HG03196 (cell line): ENCODE measurements around the gene YTHDC2.
A peak's percentile ranks its signal among the peaks of the same experiment; 100 is the strongest.
"Not testable (repeated sequence)": the region's sequence is repeated elsewhere in the genome, so short reads cannot be mapped to it uniquely, and the experiment has no call there.

Experiments used
- ATAC-seq: cut with Tn5 transposase; IDR thresholded peaks from one replicate; pipeline ENCODE4 v1.9.1; 2021; ENCODE audit not compliant: unreplicated experiment

Gene YTHDC2

DNA sequence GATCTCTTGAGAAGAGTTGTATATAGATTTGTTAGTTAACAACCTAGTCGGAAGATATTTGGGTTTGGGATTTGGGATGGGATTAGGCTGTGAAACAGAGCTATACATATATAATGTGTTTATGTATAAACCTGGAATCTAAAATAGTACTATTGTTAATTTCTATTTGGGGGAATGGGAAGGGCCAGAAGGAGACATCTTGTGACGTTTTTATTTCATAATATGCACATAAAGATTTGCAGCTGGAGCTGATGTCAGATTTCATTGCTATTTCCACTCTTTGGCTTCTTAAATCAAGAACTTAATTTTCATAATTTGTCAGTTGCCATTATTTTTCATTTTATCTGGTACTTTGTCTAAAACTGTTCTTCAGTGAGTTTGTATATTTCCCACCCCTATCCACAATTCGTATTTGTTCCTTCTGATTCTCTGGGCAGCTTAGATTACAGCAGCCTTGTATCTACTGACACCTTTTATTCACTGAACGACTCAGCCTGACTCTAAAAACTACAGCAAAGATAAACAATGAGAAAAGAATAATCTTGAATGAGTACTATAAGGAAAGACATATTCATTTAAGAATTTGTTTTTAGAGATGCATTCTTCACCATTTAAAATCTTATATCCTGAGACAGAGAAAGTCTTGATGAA, 86.9 kb downstream of the YTHDC2 start:
- no peak for ATAC-seq

DNA sequence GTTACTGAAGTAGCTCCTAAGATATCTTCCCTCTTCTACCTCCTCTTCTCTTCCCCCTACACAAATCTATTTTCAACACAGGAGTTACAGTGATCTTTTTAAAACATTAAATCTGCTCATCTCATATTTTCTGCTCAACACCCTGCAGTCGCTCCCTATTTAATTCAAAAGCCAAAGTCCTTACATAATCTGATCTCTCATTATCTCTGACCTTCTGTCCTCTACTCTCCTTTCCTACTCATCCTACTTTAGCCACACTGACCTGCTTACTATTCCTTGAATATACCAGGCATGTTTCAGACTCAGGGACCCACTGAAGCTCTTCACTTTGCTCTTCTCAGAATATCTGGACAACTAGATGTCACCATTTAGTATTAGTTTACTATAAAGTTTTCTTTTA, 87.9 kb downstream of the YTHDC2 start:
- no peak for ATAC-seq

DNA sequence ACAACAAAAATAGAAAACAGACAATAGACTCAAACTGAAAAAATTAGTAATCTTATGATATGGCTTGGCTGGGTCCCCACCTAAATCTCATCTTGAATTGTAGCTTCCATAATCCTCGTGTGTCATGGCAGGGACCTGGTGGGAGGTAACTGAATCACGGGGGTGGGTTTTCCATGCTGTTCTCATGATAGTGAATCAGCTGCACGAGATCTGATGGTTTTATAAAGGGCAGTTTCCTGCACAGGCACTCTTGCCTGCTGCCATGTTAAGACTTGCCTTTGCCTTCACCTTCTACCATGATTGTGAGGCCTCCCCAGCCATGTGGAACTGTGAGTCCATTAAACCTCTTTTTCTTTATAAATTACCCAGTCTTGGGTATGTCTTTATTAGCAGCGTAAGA, 89.8 kb downstream of the YTHDC2 start:
- ATAC-seq = not testable (repeated sequence)

DNA sequence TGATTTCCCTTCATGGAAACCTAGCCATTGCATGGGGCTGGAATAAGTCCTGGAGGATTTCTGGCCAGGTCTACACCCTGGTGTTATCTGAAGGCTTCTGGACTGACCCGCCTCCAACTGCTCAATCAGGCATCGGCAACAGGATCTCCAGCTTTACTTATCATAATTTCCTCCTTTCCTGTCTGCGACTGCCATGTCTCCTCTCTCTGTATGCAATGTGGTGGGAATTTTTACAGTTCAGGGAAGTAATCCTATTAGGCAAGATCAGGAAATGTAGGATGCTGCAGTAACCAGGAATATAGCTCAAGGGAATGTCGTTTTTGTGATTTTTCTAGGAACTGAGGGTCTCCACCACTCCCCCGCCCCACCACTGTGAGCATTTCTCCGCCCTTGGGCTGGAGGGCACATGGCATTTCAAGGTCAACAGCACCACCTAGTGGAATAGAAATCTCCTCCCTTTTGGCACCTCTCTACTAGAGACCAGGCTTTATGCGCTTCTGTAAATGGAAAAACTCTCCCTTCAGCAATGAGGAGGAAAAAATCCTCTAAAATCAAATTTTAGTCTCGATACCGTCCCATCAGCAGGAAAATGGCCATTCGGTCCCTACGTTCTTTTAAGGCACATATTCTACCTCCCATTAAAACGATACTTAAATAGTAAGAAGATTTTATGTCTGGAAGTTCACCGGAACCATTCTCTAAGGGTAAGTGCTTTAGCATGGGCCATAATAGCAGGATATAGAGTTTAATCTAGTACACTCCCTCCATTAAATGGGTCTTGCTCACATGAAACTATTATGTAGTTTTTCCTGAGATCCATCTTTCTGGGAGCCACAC, 93.0 kb downstream of the YTHDC2 start:
- ATAC-seq = peak; percentile 94

DNA sequence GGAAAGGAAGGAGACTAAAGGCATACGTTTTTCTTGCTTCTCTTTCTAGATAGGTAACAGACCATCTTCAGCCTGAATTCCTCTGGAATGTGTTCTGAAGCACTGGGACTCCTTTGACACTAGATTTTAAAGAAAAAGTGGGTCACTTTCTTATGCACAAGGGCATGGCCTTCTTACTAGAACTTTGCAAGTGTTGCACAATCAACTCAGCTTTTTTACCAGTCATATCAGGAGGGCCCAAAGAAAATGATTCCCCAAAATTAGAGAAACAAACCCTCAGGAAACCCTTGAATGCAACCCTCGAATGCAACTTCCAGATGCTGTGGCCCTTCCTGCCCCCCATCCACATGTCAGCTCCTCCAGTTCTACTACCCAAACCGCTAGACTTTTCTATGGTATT, 93.9 kb downstream of the YTHDC2 start:
- ATAC-seq = no peak

DNA sequence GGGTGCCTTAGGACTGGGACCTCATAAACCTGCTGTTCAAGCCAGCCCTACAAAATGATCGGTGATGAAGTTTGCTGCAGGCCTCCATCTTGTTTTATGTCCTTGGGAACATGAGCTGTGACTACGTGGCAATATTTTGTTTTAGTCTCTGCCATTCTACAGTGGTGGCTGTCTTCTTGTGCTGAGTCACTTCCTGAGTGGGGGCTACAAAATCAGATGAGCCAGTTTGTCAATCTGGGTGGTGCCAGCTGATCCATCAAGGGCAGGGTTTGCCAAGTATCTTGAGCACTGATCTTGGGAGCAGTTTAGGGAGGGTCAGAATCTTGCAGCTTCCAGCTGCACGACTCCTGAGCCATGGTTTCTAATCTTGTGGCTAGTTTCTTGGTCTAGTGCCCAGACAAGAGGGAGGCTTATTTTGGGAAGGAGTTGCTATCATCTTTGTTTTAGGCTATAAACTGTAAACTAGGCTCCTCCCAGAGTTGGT, 94.7 kb downstream of the YTHDC2 start:
- no peak for ATAC-seq

DNA sequence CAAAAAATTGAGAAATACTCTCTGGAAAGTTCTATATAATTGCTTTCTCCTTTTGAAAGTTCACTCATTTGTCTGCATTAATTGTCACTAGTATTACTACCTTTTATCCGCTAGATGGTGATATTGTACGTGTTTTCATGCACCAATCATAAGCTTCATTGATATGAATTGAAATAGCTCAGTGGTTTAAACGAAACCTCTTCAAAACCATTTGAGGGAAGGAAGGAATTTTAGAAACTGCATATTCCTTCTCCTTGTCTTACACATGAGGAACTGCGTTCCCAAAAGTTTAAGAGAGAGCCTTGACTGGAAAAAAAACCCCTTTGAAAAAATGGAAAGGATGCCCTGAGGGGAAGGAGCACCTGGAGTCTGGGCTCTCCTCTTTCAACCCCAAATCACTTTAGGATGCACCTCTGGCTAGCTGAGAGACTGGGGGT, 98.6 kb downstream of the YTHDC2 start:
- ATAC-seq = peak; percentile 88

DNA sequence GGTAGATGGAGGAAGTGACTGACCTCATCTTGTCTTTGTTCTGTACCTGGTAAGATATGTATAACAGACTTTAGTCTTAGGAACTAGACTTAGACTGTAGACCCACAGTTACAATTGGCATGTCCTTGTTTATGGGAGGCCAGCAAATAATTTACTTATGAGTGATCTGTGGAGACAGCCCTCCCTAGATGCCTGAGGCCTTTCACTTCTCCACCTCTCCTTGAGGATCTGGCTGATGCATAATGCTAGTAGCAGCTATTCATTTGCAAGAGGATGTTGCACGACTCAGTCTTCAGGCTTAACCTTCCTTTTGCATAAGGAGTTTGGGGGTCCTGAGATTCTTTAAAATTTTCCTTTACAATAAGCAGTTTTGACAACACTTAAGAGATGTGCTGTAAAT, 100.7 kb downstream of the YTHDC2 start:
- ATAC-seq = no peak

DNA sequence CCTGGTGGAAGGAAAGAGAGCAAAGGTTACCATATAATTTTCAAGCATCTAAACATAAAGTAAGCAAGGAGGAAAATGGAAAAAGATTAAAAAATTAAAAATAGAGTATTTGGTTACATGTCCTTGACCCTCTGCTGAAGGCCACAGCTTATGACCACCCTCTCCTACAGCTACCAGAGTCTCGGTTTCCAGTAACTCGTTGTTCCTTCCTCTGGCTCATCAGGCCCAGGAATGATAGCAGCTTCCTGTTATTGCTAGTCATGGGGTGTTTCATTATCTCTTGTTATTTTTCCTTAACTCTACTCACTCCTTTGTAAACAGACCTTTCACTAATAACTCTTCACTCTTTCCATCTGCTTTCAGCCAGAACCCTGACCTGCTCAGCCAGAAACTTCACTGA, 102.2 kb downstream of the YTHDC2 start:
- ATAC-seq = no peak

DNA sequence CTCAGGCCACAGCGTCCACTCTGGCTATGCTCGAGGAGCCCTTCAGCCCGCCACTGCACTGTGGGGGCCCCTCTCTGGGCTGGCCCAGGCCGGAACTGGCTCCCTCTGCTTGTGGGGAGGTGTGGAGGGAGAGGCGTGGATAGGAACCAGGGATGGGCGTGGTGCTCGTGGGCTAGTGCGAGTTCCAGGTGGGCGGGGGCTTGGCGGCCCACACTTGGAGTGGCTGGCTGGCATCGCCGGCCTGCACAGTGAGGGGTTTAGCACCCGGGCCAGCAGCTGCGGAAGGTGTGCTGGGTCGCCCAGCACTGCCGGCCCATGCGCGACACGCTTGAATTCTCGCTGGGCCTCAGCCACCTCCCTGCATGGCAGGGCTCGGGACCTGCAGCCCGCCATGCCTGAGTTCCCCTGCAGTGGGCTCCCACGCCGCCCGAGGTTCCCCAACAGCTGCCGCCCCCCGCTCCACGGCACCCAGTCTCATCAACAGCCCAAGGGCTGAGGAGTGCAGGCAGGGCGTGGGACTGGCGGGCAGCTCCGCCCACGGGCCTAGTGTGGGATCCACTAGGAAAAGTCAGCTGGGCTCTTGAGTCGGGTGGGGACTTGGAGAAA, 103.8 kb downstream of the YTHDC2 start:
- ATAC-seq = no peak

DNA sequence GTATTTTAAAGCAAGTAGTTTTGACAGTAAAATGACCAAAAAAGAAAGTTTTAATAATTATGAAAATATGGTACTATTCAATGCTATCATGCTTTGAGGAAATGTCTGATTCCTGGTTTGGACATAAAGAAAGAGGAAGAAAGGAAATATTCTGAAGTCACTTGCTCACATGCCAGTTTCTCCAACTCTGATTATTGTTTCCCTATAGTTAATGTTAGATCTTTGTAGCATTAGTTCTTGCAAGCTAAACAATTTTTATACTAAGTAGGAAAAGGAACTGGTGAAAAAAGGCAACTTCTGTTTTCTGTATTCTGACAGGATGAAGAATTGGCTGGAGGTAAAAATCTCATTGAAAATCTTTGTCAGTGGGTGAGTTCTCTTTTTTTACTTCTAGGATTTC, 119.5 kb downstream of the YTHDC2 start:
- no peak for ATAC-seq

DNA sequence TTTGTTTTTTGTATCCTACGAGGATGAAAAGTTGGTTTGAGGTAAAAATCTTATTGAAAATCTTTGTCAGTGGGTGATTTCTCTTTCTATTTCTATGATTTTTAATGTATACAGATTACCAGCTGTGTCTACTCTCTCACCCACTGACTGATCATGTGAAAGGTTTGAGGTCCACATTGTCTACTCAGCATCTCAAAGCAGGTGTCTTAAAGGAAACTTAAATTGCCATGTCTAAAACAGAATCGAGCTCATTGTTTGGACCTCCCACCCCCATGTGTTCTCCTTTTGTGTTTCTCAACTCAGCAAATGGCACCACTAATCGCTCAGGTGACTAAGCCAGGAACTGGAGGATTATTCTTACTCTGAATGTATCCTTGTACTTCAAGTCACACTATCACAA, 121.5 kb downstream of the YTHDC2 start:
- ATAC-seq = no peak

DNA sequence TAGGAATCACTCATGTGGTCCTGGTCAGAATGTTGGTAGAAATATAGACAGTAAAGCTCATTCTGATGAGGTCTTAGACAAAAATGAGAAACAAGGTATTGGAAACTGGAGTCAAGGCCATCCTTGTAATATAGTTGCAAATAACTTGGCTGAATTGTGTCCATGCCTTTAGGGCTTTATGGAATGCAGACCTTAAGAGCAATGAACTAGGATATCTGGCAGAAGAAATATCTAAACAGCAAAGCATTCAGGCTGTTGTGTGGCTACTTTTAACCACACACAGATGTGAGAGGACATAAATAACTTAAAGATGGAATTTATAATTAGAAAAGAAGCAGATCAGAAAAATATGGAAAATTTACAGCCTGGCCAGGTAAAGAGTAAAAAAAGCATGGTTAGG, 128.2 kb downstream of the YTHDC2 start:
- no peak for ATAC-seq
